Stimulated activated CD8-positive, alpha-beta memory T cell treated with anti-CD3 and anti-CD28 coated beads, Interleukin-7, amount 100 ng/mL, for 24 hours (primary cell): ENCODE results near the gene RHOF.

ENCODE experiments used
- DNase-seq: peaks from one replicate; pipeline ENCODE4 v3.0.0-alpha.2; 2020; ENCODE audit warnings: low read depth

RHOF gene

DNA sequence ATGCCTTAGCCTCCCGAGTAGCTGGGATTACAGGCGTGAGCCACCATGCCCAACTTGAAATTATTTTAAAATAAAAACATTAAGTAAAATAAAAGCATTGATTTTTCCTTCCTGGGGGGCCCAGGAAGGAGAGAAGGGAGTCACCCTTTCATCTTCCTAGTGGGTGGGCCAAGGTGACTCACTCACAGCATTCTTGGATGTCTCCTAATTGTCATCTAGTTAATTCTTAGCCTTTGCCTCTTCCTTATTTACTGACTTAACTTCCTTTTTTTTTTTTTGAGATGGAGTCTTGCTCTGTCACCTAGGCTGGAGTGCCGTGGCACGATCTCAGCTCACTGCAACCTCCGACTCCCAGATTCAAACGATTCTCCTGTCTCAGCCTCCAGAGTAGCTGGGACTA is 51.7 kb downstream of the RHOF start:
- no peak for DNase-seq

DNA sequence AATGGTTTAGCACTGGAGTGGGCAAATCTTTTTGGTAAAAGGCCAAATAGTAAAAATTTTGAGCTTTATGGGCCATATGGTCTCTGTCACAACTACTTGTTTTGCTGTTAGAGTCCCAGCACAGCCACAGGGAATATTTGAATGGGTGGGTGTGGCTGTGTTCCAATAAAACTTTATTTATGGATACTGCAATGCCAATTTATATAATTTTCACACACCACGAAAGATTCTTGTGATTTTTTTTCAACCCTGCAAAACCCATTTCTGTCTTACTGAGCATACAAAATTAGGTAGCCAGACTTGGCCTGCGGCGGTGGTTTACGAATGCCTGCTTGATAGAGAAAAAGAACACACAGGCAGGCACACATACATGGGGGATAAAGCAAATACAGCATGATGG is 52.6 kb downstream of the RHOF start:
- no peak for DNase-seq

DNA sequence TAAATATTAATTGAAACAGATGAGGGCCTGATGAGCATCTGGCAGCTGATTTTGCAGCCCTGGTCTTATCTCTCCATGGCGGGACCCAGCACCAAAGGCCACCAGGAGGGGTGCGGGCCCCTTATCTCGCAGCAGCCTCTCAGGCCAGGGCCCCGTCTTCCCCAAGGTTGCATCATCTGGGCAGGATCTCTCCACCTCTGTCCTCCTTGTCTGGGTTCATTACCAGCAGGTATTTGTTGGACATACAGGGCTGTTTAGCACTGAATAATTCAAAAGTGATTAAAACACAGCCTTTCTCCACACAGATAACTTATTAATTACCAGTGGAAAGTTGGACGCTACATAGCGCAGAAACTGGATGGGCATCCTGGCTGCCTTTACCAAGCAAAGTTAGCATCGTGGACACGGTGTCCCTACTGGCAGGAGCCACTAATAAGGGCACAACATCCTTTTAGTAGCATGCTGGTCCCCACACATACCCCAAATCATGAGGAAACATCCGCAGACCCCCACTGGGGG is 55.1 kb downstream of the RHOF start:
- DNase-seq, result no peak

DNA sequence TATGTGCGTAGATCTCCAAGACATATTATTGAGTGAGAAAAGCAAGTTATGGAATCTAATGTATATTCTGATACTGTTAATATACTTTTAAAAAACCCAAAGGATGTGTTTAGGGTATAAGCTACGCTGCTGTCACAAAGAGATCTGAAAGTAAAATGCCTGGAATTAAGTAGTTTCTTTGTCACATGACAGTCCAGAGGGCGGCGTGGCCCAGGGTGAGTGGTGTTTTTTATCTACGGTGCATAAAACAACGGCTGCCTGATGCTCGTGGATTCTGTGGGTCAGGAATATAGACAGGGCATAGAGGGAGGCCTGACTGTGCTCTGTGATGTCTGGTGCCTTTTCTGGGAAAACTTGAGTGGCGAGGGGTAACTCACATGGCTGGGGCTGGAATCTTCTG is 59.6 kb downstream of the RHOF start:
- DNase-seq, result no peak

DNA sequence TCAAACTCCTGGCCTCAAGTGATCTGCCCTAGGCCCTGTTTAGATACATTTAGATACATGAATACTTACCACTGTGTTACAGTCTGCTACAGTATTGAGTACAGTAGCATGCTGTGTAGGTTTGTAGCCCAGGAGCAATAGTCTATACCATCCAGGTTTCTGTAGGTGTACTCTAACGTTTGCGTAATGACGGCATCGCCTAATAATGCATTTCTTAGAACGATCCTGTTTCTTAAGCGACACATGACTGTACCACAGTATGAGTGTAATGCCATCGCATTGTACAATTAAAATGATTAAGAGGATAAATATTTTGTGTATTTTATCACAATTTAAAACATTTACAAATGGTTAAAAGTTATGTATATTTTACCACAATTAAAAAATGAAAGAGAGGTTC is 62.0 kb downstream of the RHOF start:
- DNase-seq, result no peak

DNA sequence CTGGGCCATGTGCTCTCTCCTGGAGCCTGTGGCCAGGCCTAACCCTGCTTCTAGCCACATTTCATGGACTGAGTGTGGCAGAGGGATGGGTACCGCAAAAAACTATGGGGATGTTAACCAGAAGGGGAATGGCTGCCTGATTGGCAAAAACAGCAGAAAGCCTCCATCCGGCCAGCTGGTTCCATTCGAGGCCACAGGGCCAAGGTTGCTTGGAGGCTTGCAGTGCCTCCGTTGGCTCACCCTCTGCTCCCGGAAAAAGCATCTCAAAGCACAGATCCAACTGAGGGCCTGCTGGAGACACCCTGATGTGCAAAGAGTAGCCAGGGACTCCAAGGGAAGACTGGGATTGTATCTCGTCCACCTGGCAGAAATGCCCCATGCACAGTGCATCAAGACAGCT is 64.5 kb downstream of the RHOF start:
- no peak for DNase-seq
